Liver (tissue), 9 donors: ENCODE measurements around the gene TNFRSF13B. TPM values are rescaled to one million over a fixed set of nuclear protein-coding genes. Genes with fewer than 3 reads are reported as not detected.

ENCODE experiments used
- DNase-seq: peaks from one replicate; pipeline ENCODE4 v3.0.0-alpha.2; 2017; ENCODE audit warnings: low spot score
- H3K27ac ChIP-seq, 2 donors: one replicate each; pipeline ENCODE4 v1.7.0; 2013; ENCODE audit warnings: inconsistent platforms in 2 of 2, low read length in 2 of 2, control low read depth in 1 of 2, low read depth in 1 of 2, mild to moderate bottlenecking in 1 of 2
- H3K27me3 ChIP-seq, 4 donors: one replicate each; pipeline versions ENCODE4 v1.6.1 to v1.7.0; 2013; ENCODE audit warnings: low read length in 3 of 4, inconsistent platforms in 1 of 4, mild to moderate bottlenecking in 1 of 4, moderate library complexity in 1 of 4; ENCODE audit not compliant: control insufficient read depth in 4 of 4, insufficient read depth in 4 of 4
- H3K36me3 ChIP-seq, 4 donors: one replicate each; pipeline versions ENCODE4 v1.6.1 to v1.7.0; 2013; ENCODE audit warnings: low read length in 3 of 4, mild to moderate bottlenecking in 3 of 4, low read depth in 1 of 4, moderate library complexity in 1 of 4; ENCODE audit not compliant: control insufficient read depth in 4 of 4, insufficient read depth in 3 of 4
- H3K4me1 ChIP-seq, 4 donors: one replicate each; pipeline versions ENCODE4 v1.6.1 to v1.7.0; 2013; ENCODE audit warnings: low read length in 3 of 4, mild to moderate bottlenecking in 3 of 4, moderate library complexity in 1 of 4; ENCODE audit not compliant: control insufficient read depth in 4 of 4, insufficient read depth in 4 of 4
- H3K4me3 ChIP-seq, 3 donors: one replicate each; pipeline versions ENCODE4 v1.6.1 to v1.7.0; 2013; ENCODE audit warnings: low read length in 3 of 3, control low read depth in 1 of 3, low read depth in 1 of 3, mild to moderate bottlenecking in 1 of 3
- H3K9ac ChIP-seq, 2 donors: one replicate each; pipeline ENCODE4 v1.7.0; 2013; ENCODE audit warnings: low read length in 2 of 2, mild to moderate bottlenecking in 2 of 2, moderate library complexity in 2 of 2, control low read depth in 1 of 2, low read depth in 1 of 2
- H3K9me3 ChIP-seq, 4 donors: one replicate each; pipeline versions ENCODE4 v1.6.1 to v1.7.0; 2013; ENCODE audit warnings: low read length in 3 of 4; ENCODE audit not compliant: control insufficient read depth in 4 of 4
- CTCF ChIP-seq: fragments of 150-350 bp; IDR thresholded peaks from 2 replicates; pipeline ENCODE4 v1.5.1; 2017; ENCODE audit warnings: improper control_type of control experiment, low read depth, low read length; ENCODE audit not compliant: missing input control
- EGR1 ChIP-seq, 2 donors: IDR thresholded peaks; 2 replicates each; pipeline ENCODE4 v1.6.1; 2016 to 2018; ENCODE audit warnings: antibody characterized with exemption in 2 of 2, low read depth in 2 of 2
- FOXA1 ChIP-seq: IDR thresholded peaks from 2 replicates; pipeline ENCODE4 v1.6.1; 2016; ENCODE audit warnings: antibody characterized with exemption
- FOXA2 ChIP-seq: IDR thresholded peaks from 2 replicates; pipeline ENCODE4 v1.6.1; 2016; ENCODE audit warnings: antibody characterized with exemption
- GABPA ChIP-seq, 2 donors: IDR thresholded peaks in 1 of 2; conservative IDR thresholded peaks in 1 of 2; 2 replicates each; pipeline ENCODE4 v1.6.1; 2016; ENCODE audit warnings: antibody characterized with exemption in 2 of 2, mild to moderate bottlenecking in 1 of 2, moderate library complexity in 1 of 2
- HNF4A ChIP-seq, 2 donors: conservative IDR thresholded peaks; 2 replicates each; pipeline ENCODE4 v1.6.1; 2016; ENCODE audit warnings: antibody characterized with exemption in 2 of 2, mild to moderate bottlenecking in 2 of 2
- HNF4G ChIP-seq: IDR thresholded peaks from 2 replicates; pipeline ENCODE4 v1.6.1; 2016; ENCODE audit warnings: antibody characterized with exemption
- JUND ChIP-seq, 2 donors: IDR thresholded peaks; 2 replicates each; pipeline ENCODE4 v1.6.1; 2016; ENCODE audit warnings: antibody characterized with exemption in 2 of 2
- NR2F2 ChIP-seq: IDR thresholded peaks from 2 replicates; pipeline ENCODE4 v1.6.1; 2016; ENCODE audit warnings: antibody characterized with exemption
- RAD21 ChIP-seq, 2 donors: IDR thresholded peaks; 2 replicates each; pipeline ENCODE4 v1.6.1; 2016; ENCODE audit warnings: antibody characterized with exemption in 2 of 2, mild to moderate bottlenecking in 2 of 2
- SP1 ChIP-seq: IDR thresholded peaks from 2 replicates; pipeline ENCODE4 v1.6.1; 2018; ENCODE audit warnings: antibody characterized with exemption, mild to moderate bottlenecking
- TAF1 ChIP-seq: conservative IDR thresholded peaks from 2 replicates; pipeline ENCODE4 v1.6.1; 2016; ENCODE audit warnings: antibody characterized with exemption, mild to moderate bottlenecking
- YY1 ChIP-seq: IDR thresholded peaks from 2 replicates; pipeline ENCODE4 v1.6.1; 2016; ENCODE audit warnings: antibody characterized with exemption, mild to moderate bottlenecking
- ZBTB33 ChIP-seq: IDR thresholded peaks from 2 replicates; pipeline ENCODE4 v1.6.1; 2016; ENCODE audit warnings: antibody characterized with exemption
- WGBS: extraction: QIAGEN DNeasy Blood & Tissue Kit; methylation state at CpG from one replicate; pipeline ENCODE4 v1.1.7; 2013; 5-methylcytosine and 5-hydroxymethylcytosine counted together
- polyA plus RNA-seq, 2 donors: library from polyadenylated mRNA; stranded (reverse) in 1 of 2; unstranded in 1 of 2; fragments of 200-250 nt in 1 of 2; fragments of >200 nt in 1 of 2; fragmentation: Nextera tagmentation in 1 of 2; extraction: Ambion mirVana in 1 of 2; gene quantifications; one replicate each; pipeline versions ENCODE4 v1.2.1 to v1.2.3, GENCODE V29; 2013 to 2015
- total RNA-seq, 2 donors: library from RNA; depleted of rRNA; stranded (reverse); fragments of >200 nt; gene quantifications; one replicate each; pipeline ENCODE4 v1.2.3, GENCODE V29; 2014
- TF ChIP-seq, protein P1 (sequence below): IDR thresholded peaks from 2 replicates; pipeline ENCODE4 v1.6.1; 2016; ENCODE audit warnings: antibody characterized with exemption, mild to moderate bottlenecking
- TF ChIP-seq, protein P2 (sequence below): IDR thresholded peaks from 2 replicates; pipeline ENCODE4 v1.6.1; 2016; ENCODE audit warnings: antibody characterized with exemption
- TF ChIP-seq, protein P3 (sequence below): IDR thresholded peaks from 2 replicates; pipeline ENCODE4 v1.6.1; 2016; ENCODE audit warnings: antibody characterized with exemption
- donor health status: healthy.
- donor health status: healthy.
- donor health status: healthy.
- donor health status: healthy.
- donor health status: healthy.

Gene TNFRSF13B
- total and polyA plus RNA-seq, 4 donors = 0.17 to 0.26 TPM; not detected in 2

DNA sequence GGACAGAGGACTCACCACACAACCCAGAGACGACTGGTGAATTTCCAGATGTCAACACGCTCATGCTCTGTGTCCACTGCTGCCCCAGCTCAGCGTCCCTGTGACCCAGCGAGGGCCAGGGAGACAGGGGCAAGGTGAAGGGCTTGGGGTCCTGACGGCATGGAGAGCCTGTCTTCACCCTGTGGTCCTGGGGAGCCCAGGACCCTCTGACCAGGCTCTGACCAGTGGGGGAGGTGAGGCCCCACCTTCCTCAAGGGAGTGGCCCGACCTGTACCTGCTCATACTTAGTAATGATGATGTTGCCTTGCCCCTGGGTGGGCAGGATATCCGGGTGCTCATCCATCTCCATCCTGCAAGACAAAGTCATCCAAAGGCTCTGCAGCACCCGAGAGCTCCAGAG is 39.8 kb downstream of the TNFRSF13B start (continued):
- TF ChIP-seq, protein P1, sequence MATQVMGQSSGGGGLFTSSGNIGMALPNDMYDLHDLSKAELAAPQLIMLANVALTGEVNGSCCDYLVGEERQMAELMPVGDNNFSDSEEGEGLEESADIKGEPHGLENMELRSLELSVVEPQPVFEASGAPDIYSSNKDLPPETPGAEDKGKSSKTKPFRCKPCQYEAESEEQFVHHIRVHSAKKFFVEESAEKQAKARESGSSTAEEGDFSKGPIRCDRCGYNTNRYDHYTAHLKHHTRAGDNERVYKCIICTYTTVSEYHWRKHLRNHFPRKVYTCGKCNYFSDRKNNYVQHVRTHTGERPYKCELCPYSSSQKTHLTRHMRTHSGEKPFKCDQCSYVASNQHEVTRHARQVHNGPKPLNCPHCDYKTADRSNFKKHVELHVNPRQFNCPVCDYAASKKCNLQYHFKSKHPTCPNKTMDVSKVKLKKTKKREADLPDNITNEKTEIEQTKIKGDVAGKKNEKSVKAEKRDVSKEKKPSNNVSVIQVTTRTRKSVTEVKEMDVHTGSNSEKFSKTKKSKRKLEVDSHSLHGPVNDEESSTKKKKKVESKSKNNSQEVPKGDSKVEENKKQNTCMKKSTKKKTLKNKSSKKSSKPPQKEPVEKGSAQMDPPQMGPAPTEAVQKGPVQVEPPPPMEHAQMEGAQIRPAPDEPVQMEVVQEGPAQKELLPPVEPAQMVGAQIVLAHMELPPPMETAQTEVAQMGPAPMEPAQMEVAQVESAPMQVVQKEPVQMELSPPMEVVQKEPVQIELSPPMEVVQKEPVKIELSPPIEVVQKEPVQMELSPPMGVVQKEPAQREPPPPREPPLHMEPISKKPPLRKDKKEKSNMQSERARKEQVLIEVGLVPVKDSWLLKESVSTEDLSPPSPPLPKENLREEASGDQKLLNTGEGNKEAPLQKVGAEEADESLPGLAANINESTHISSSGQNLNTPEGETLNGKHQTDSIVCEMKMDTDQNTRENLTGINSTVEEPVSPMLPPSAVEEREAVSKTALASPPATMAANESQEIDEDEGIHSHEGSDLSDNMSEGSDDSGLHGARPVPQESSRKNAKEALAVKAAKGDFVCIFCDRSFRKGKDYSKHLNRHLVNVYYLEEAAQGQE = no peak
- no peak for TF ChIP-seq SP1
- no peak for TF ChIP-seq FOXA1
- no peak for TF ChIP-seq HNF4G
- TF ChIP-seq JUND (IDR thresholded peaks at IDR 0.05) = no peak

DNA sequence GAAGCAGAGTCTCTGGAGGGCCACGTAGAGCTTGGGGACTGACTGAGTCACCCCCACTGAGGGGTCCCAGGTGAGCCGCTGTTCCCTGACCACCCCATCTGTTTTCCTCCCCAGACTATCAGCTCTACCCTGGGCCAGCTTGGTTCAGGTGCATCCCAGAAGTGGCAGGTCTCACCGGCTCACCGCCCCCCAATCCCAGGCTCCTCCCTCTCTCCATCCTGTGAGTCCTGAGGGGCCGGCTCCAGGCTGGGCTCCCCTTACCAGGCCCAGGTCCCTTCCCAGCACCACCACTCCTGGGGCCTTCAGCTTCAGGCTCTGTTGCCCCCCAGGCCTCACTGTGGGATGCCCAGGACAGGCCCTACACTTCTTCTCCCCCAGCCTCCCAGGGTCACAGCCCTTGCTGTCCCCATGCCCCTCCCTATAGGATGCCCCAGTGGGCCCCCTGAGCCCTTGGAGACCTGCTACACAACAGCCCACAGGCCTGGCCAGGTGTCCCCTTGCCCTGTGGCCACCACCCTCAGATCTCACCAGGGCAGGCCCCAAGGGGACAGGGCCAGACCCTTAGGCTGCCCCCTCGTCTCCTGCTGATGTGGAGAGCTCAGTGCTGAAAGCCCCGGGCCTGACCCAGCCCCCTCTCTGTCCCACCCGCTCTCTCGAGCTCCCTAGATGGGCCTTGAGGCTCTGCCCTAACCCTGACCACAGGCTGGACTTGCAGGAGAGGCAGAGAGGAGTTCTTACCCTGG is 40.4 kb downstream of the TNFRSF13B start:
- Histone ChIP-seq H3K9me3 (no peaks in the 10 kb centered on the region), H3K27ac (no peak overlapping the region), H3K36me3 (no peaks in the 10 kb centered on the region), H3K4me3 (no peak overlapping the region), H3K27me3 (no peaks in the 10 kb centered on the region), H3K9ac (no peak overlapping the region), H3K4me1 (no peaks in the 10 kb centered on the region)
- 81% methylated on average over 9 of the region's 9 CpGs for WGBS
- DNase-seq = no peak
- TF ChIP-seq FOXA2 (no peak), FOXA1 (no peak), JUND (IDR thresholded peaks at IDR 0.05) (no peak)

- WGBS = 89% methylated on average over 13 of the region's 13 CpGs
- H3K9ac ChIP-seq = no peak overlapping the region
- no peaks in the 10 kb centered on the region for H3K36me3 ChIP-seq
- no peak overlapping the region for H3K27ac ChIP-seq
- H3K27me3 ChIP-seq = no peaks in the 10 kb centered on the region
- no peaks in the 10 kb centered on the region for H3K9me3 ChIP-seq
- DNase-seq = no peak
- H3K4me1 ChIP-seq = no peaks in the 10 kb centered on the region
- H3K4me3 ChIP-seq = no peak overlapping the region
- TF ChIP-seq ZBTB33 = no peak
- TF ChIP-seq, protein P2, sequence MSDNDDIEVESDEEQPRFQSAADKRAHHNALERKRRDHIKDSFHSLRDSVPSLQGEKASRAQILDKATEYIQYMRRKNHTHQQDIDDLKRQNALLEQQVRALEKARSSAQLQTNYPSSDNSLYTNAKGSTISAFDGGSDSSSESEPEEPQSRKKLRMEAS = no peak
- no peak for TF ChIP-seq YY1
- TF ChIP-seq CTCF = no peak
- no peak for TF ChIP-seq FOXA1
- TF ChIP-seq, protein P1 = no peak
- no peak for TF ChIP-seq TAF1
- no peak for TF ChIP-seq HNF4A (conservative IDR thresholded peaks at IDR 0.05)
- TF ChIP-seq EGR1 (IDR thresholded peaks at IDR 0.05; ENCODE audit: low read depth in 2 of 2) = no peak
- TF ChIP-seq NR2F2 = no peak
- no peak for TF ChIP-seq GABPA (IDR thresholded peaks at IDR 0.05 in 1 of 2, conservative IDR thresholded peaks at IDR 0.05 in 1 of 2)
- no peak for TF ChIP-seq FOXA2
- no peak for TF ChIP-seq JUND (IDR thresholded peaks at IDR 0.05)
- no peak for TF ChIP-seq SP1
- TF ChIP-seq RAD21 (IDR thresholded peaks at IDR 0.05) = no peak
- TF ChIP-seq, protein P3, sequence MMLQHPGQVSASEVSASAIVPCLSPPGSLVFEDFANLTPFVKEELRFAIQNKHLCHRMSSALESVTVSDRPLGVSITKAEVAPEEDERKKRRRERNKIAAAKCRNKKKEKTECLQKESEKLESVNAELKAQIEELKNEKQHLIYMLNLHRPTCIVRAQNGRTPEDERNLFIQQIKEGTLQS = no peak
- no peak for TF ChIP-seq HNF4G
These were observed 41.2 kb downstream of the TNFRSF13B start for GRCh38 chr17:16930571-16931317.
